ENCODE measurements around the gene MAPKAP1.

Gene MAPKAP1

DNA sequence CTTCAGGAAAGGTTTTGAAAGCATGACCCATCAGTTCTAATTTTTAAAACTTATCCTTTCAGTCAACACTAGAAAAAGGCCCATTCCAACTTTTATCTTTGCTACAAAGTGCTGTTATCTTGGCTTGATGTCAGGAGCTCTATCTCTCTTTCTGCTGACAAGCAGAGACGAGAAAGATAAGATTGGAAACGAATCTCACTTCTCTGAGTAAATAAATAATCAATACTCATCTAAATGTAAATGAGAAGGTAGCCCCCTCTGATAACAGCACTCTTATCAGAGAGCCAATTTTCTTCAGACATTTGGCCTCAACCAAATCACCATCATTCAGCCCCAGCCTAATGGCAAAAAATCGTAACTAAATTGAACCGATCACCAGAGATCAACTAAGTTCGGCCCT lies 191.7 kb downstream of the MAPKAP1 start:
- no peak for DNase-seq (ENCODE audit: low read depth in 2 of 2)

GRCh38 chr9:125514468-125514867 lies 192.5 kb downstream of the MAPKAP1 start:
- DNase-seq (ENCODE audit: low read depth in 2 of 2): no peak

DNA sequence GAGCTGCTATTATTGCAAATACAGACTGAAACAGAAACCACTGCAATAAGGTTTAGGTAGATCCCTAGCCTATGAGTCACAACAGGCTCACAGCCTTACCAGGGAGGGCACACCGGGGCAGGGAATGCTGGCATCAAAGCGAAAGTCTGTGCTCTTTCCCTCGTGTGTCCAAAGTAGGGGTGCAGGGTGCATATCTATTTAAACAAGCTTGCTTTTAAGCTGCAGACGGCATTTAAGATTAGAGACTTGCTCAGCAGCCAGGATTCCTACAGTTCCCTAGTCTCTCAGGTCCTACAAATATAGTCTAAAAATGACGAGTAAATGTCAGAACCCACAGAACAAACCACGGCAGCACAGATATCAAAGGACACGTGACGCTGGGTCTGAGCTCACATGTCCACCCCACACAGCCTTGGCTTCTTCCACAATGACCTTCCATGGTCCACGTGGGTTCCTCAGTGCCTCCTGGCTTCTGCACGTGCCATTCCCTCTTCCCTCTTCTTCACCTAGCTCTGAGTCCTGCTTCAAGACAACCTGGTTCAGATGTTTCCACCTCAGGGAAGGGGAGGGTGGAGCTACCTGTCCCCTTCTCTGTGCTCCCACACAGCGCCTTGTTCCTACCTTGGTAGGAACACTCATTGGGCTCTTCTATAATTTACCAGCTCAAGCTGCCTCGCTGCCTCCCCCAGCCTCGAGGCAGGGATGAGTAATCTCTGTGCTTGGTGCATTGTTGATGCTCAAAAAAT lies 193.2 kb downstream of the MAPKAP1 start:
- peak; percentile 17 to 19 for DNase-seq (ENCODE audit: low read depth in 2 of 2)

DNA sequence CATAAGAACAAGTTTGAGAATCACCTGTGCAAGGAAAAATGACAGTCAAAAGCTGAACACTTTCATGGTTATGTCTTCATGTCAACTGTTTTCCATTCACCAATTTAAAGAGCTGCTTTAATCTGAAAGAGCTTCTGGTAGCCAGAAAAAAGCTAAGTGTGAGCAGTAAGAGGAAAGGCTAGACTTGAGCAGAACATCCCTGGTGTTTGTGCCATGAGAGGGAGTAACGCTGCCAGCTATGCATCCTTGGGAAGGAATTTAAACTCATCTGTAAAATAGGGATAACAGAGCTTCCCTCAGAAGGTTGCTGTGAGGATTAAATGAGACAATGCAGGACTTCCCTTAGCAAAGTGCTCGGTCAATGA lies 193.7 kb downstream of the MAPKAP1 start:
- no peak for DNase-seq (ENCODE audit: low read depth in 2 of 2)

- DNase-seq (ENCODE audit: low read depth in 2 of 2): no peak
Measured at GRCh38 chr9:125511789-125512660, 195.0 kb downstream of the MAPKAP1 start.

DNA sequence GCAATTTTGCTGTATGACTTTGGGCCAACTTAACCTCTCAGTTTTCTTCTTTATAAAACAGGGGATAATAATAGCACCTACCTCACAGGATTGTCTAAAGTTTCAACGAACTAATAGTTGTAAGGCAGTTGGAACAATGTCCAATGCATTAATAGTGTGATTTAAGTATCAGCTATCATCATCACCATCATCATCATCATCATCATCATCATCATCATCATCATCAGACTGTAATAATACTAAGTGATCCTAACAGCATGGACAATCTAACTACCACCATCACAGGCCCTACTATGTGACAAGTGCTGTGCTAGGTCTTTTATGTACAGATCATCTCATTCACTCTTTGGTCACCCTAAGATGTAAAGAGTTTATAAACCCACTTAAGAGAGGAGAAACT lies 196.0 kb downstream of the MAPKAP1 start:
- no peak for DNase-seq (ENCODE audit: low read depth in 2 of 2)

DNA sequence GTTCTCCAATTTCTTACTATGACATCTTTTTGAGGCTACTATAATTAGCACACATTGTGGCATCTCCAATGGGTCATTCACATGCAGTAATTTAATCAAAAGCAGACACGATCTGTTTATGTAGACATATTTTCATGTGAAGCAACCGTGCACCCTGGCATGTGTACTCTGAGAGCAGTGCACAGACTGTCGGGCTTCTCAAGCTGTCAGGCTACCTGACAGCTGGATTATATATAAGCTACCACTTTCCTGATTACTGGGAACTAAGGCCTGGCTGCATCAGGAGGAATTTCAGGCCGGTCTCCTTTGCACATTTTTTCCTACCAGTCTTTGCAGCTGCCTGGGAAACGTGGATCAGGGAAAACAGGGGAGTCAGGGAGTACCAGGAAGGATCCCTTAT lies 197.5 kb downstream of the MAPKAP1 start:
- no peak for DNase-seq (ENCODE audit: low read depth in 2 of 2)

DNA sequence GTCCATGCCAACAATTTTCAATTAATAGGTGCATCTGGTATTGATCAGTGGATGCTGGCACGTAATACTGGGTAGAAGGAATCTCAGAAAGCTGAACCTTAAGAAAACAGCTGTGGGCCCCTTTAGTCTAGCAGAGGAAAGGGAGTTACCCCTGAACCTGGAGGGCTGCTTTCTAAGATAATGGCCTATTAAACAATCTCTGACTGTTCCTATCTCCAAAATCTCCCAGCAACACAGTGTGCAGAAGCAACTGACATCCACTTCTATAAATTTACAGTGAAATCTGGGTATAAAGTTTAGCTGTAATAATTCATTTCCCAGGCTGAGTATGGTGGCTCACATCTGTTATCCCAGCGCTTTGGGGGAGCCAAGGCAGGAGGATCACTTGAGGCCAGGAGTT lies 198.8 kb downstream of the MAPKAP1 start:
- DNase-seq (ENCODE audit: low read depth in 2 of 2): no peak

- no peak for DNase-seq (ENCODE audit: low read depth in 2 of 2)
Measured at GRCh38 chr9:125507226-125507625, 199.8 kb downstream of the MAPKAP1 start.

- DNase-seq (ENCODE audit: low read depth in 2 of 2): no peak
Measured at GRCh38 chr9:125505988-125506438, 201.0 kb downstream of the MAPKAP1 start.

GRCh38 chr9:125504616-125505015 lies 202.4 kb downstream of the MAPKAP1 start:
- no peak for DNase-seq (ENCODE audit: low read depth in 2 of 2)

- no peak for DNase-seq (ENCODE audit: low read depth in 2 of 2)
Measured at GRCh38 chr9:125497906-125498305, 209.1 kb downstream of the MAPKAP1 start.

DNA sequence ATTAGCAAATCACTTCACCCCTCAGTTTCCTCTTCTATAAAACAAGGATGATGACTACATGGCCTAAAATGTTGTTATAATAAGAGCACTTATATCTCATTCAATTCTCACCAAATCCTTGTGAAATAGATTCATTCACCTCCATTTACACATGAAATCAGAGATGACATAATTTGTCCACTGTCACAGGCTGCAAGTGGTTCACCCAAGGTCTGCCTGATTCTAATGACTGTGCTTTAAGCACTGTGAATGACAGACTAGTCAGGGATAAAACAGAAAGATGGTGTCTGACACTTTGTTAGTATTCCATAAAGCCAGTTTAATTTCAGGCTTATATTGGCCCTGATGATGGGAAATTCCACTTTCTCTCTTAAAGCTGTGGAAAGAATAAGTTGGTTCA lies 209.5 kb downstream of the MAPKAP1 start:
- no peak for DNase-seq (ENCODE audit: low read depth in 2 of 2)

DNA sequence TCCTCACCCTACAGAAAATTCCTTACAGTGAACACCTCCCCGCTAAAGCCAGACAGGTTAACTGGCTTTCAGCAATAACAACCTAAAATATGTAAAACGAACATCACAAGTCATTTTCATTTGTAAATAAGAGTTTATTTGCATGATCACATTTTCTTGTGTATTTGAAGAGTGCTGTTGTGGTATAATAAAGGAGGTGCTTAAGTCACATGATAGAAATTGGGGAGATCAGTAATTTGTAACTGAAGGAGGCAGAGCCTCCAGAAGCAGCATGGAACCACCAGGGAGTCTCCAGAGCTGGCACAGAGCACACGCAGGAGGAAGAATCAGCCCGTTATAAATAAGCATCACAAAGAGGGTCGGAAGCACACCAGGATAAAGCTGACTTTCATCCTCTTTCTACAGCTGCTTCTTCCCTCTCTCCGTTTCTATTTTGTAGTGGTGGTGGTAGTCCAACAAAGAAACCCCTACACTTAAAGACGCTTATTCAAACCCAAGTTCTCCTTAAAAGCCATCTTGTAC lies 210.6 kb downstream of the MAPKAP1 start:
- DNase-seq (ENCODE audit: low read depth in 2 of 2): no peak

- no peak for DNase-seq (ENCODE audit: low read depth in 2 of 2)
Measured at GRCh38 chr9:125495172-125496119, 211.6 kb downstream of the MAPKAP1 start.

- no peak for DNase-seq (ENCODE audit: low read depth in 2 of 2)
Measured at GRCh38 chr9:125494653-125494915, 212.4 kb downstream of the MAPKAP1 start.

DNA sequence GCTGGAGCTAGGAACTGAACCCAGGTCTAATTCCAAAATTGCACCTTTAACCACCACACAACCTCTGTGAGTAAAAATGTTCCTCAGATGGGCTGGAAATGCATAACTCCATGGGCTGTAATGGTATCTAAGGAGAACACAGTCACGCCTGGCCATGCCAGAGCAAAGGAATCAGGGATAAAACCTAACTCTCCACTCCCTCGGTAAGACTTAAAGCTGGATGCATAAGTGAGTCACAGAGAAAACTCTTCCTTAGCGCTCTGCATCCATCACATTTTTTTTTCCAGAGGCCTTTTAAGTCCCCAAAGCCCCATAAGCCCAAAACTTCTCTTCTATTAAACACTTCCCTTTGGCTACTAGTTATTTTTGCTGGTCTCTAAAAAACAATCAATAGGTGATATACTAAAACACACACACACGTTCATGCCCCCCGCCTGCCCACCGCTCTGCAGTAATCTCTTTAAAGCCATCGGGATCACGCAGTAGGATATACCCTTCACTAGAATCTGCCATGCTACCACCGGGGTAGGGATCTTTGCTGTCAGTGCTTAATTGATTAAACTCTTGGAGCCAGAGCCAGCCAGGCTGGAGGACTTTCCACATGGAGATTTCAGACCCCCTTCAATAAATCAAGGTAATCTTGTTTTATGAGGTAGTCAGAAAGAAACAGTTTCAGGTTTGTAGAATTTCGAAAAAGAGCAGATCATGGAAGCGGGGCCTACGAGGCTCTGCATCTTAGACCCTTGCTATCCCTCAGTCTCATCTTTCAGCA lies 212.9 kb downstream of the MAPKAP1 start:
- no peak for DNase-seq (ENCODE audit: low read depth in 2 of 2)

GRCh38 chr9:125493384-125493783 lies 213.6 kb downstream of the MAPKAP1 start:
- DNase-seq (ENCODE audit: low read depth in 2 of 2): no peak

- DNase-seq (ENCODE audit: low read depth in 2 of 2): no peak
Measured at GRCh38 chr9:125492719-125493118, 214.3 kb downstream of the MAPKAP1 start.

- DNase-seq (ENCODE audit: low read depth in 2 of 2): no peak
Measured at GRCh38 chr9:125487842-125488241, 219.2 kb downstream of the MAPKAP1 start.

DNA sequence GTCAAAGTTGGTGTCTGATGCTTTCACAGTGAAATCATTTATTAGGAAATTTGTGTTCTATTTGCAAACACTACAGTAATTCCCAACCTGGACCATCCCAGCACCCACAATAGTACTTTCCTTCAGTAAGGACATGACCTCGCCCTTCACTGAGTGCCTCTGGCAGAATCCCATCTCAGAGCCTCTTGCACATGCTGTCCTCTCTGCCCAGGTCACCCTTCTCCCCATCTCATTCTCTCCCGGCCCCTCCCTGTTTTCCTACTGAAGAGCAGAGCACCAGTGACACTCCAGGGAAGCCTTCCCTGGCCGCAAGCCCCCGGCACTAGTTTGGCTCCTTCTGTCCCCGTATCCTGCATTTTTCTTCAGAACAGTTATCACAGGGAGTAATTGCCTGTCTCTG lies 220.4 kb downstream of the MAPKAP1 start:
- no peak for DNase-seq (ENCODE audit: low read depth in 2 of 2)
